HUDEP-2 (cell line): ENCODE measurements around the gene HEMGN.
A peak's percentile ranks its signal among the peaks of the same experiment; 100 is the strongest.

Experiments
- DNase-seq, 76 experiments: peaks; one replicate each; lab custom pipeline; 2025; ENCODE audit not compliant: unreplicated experiment in 76 of 76; lab: John Stamatoyannopoulos, UW

Gene HEMGN

DNA sequence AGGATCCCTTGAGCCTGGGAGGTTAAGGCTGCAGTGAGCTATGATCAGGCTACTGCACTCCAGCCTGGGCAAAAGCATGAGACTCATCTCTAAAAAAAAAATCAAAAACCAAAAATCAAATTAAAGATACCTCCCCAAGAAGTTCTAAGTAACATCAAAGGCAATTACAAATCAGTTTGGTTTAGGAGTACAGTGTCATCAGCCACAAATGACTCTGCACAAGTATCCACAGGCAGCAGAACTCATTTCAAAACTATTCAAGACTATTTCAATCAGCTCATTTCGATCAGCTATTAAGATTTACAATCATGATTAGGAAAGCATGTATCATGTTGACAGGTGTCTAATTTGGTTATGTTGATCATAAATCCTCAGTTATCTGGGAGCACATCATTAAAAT, 34.8 kb downstream of the HEMGN start:
- DNase-seq: no peak

DNA sequence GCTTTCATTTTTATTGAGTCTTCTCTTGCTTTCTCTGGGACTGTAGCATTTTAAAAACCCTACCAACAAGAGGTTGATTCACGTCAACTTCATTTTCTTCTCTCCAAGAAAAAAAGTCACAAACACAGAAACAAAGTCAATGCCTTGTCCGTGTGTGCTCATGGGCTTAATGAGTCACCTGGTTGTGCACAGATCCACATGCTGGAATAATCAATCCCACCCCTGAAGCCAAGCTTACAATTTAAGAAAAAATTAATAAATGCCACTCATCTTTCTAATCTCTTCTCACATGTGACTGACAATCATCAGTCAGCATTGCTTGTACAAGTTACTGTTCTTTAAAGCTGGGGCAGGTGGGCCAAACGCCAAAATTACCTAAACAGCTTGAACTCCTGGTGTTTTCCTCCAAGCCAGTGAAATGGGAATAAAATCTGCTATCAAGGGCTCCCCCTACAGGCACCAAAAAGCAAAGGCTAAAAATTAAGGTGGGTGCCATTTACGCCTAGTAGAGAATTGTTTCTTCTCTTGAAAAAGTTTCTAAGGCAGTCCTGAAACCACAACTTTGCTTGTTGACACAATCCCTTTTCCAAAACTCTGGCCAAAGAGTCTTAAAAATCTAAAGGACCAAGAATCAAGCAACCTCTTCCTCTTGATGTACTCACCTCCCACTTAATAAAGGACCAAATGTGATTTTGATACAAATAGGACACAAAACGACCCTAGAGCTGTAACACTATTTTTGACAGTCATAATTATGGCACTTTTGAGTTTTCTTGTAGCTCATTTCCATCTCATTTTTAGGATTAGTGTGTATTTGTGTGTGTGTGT, 37.0 kb downstream of the HEMGN start:
- DNase-seq: peak in 6 of 76 experiments; percentile 6 to 24 (median 12)

DNA sequence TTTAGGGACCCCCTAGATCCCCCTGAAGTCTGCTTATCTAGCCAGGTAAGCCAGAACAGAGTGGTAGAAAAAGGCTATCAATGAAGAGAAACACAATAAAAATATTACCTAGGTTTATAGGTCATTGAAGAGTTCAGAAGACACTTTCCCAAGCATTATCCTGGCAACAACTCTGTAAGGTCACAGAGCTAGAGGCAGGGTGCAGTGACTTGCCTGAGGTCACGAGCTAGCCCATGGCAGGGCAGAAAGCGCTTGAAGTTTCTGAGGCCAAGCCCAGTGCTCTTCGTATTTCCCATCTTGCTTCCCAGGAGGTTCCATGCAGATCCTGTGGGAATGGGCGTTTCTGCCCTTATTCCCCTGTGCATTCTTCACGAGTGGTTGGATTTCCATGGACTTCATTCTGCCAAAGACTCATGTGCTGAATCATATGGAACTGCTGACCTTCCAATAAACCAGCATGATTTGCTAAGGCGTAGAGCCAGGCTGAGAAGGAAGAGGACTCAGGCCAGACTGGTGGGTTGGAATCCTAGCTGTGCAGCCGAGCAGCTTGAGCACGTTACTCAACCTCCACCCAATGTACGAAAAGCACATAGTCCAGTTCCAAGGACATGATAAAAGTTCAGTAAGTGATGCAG, 37.8 kb downstream of the HEMGN start:
- no peak for DNase-seq

DNA sequence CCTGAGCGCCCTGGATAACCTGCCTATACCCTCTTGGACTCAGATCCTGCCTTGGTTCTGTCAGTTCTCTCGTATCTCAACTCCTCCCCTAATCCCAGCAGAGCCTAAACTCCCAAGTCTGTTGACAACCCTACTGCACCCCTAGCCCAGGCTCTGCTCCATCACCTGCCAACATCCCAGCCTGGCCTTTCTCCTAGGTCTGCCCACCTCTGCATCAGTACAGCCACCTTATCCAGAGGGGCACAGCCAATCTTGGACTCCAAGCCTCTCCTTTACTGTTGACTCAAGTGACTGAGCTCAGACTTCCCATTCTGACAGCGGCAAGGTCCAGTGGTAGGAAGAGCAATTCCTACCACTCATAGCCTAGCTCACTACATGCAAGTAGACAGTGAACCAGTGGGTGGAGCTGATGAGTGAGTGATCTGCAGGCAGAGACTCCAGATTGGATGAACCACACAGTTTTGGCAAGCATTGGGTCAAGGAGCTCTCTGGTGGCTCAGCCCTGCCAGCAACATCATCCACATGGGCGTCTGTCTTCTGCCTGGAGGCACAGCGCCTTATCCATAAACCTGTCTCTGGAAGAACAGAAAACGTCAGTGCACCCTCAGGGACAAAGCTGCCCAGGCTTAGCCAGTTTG, 42.2 kb downstream of the HEMGN start:
- DNase-seq: peak in 29 of 76 experiments; percentile 2 to 67 (median 25)

DNA sequence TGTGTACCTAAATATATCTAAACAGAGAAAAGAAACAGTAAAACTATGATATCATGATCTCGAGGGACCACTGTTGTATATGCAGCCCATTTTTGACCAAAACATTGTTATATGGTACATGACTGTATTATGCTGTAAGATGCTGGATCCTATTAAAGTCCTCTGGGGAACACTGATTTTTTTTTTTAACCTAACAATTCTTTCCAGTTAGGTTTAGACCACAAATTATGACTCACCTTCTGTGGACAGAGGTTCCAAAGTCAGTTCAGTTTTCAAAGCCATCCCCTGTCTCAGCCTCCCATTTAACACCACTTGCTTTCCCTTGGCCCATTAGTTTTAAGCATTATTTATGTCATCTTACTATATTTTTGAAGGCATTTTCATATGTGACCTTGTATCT, 42.8 kb downstream of the HEMGN start:
- no peak for DNase-seq

DNA sequence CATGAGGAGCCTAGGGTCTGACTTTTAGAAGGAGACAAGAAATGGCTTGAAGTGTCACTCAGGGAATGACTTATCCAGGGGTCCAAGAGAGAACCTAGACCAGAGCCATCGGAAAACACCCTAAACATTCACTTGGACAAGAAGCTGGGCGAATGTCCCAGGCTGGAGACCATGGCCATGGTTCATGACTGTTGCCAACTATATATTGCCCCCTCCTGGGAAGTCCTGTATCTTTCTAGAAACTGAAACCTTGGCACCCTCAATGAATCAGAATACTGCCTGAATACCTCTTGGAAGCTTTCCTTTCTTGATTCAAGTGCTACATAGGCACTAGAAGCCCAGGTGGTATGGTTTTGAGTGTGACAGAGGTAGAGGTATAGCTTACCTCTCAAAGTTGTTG, 45.6 kb downstream of the HEMGN start:
- DNase-seq: peak in 2 of 76 experiments; percentile 3 to 6

DNA sequence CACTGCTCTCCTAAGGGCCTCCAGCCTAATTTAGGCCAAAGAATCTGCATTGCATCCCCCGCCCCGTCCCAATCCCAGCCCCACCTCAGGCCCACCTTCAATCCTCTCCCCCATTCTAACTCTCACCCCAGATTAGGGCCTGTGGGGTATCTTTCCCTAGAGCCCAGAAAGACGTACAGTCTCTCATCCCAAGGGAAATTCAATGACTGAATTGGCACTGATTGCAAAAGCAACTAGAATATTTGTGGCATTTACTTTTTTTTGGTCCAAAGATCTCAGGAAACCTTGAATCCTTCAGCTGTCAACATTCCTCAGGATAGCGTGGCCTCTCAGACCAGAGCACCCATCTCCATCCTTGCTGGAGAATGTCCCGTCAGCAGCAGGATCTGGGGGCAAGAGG, 46.2 kb downstream of the HEMGN start:
- no peak for DNase-seq

DNA sequence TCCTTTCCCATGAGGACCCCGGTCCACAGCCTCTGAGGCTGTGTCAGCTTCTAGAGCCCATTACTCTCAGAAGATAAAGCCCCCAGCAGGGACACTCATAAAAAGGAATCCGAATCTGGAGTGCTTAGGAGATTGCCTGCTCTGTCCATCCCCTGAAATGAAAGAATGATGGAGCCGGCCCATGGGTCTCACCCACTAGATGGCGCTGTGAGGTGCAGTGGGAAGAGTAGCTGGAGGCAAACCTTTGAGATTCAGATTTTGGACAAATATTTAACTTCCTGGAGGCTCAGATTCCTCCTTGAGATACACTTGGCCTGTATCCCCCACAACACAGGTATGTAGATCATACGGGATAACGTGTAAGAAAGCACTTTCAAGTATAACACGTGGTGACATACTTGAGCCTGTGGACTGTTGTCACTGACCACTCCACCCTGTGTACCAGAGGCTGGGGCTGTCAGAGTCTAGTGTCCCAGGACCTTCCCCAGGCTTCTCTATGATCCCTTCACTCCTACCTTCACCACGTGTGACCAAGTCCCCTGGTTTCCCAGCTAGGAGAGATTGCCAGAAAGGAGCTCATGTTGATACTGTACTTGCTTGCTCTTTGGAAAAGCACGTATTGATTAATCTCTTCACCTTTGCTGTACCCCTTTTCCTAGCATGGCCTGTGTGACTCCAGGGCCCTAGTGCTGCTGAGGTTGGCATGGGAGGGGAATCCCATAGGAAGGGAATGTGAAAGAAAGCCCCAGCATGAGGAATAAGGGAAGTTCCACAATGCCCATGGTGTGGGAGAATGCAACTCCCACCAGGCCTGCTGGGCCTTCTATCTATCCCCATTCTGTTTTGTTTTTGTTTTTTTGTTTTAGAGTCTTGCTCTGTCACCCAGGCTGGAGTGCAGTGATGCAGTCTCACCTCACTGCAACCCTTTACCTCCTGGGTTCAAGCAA, 47.8 kb downstream of the HEMGN start:
- DNase-seq: peak in 35 of 76 experiments; percentile 3 to 52 (median 21)

DNA sequence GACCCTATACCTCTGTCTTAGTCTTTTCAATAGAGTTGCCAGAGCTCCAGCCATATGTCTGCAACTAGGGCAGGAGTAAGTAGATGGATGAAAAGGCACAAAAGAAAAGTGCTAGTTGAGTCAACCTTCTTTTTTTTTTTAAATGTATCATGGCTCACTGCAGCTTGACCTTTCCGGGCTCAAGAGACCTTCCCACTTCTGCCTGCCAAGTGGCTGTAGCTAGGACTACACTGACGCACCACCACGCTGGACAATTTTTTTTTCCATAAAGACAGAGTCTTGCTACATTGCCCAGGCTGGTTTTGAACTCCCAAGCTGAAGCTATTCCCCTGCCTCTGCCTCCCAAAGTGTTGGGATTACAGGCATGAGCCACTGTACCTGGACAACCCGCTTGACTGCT, 57.6 kb downstream of the HEMGN start:
- no peak for DNase-seq
